HG03039 (cell line): ENCODE results near the gene CALCR.
"Not testable (repeated sequence)": the region's sequence is repeated elsewhere in the genome, so short reads cannot be mapped to it uniquely, and the experiment has no call there.

Experiments
- ATAC-seq: cut with Tn5 transposase; IDR thresholded peaks from one replicate; pipeline ENCODE4 v1.9.1; 2021; ENCODE audit warnings: mild to moderate bottlenecking, moderate library complexity; ENCODE audit not compliant: unreplicated experiment

CALCR gene

GRCh38 chr7:93562936-93563335, 11.6 kb downstream of the CALCR start:
- no peak for ATAC-seq

- ATAC-seq: no peak
Measured at GRCh38 chr7:93562106-93562505, 12.4 kb downstream of the CALCR start.

- no peak for ATAC-seq
Measured at GRCh38 chr7:93559639-93560491, 14.7 kb downstream of the CALCR start.

GRCh38 chr7:93558705-93559614, 15.6 kb downstream of the CALCR start:
- no peak for ATAC-seq

- no peak for ATAC-seq
Measured at GRCh38 chr7:93551931-93552330, 22.6 kb downstream of the CALCR start.

GRCh38 chr7:93551063-93551895, 23.2 kb downstream of the CALCR start:
- ATAC-seq: no peak

- no peak for ATAC-seq
Measured at GRCh38 chr7:93547716-93548115, 26.8 kb downstream of the CALCR start.

GRCh38 chr7:93544691-93545090, 29.8 kb downstream of the CALCR start:
- ATAC-seq: no peak

GRCh38 chr7:93538061-93538460, 36.5 kb downstream of the CALCR start:
- no peak for ATAC-seq

GRCh38 chr7:93535616-93536015, 38.9 kb downstream of the CALCR start:
- ATAC-seq: no peak

GRCh38 chr7:93530701-93531100, 43.8 kb downstream of the CALCR start:
- ATAC-seq: no peak

- ATAC-seq: no peak
Measured at GRCh38 chr7:93516834-93517233, 57.7 kb downstream of the CALCR start.

GRCh38 chr7:93515144-93515543, 59.4 kb downstream of the CALCR start:
- no peak for ATAC-seq

GRCh38 chr7:93509303-93509702, 65.2 kb downstream of the CALCR start:
- ATAC-seq: no peak

GRCh38 chr7:93503088-93503487, 71.4 kb downstream of the CALCR start:
- no peak for ATAC-seq

- not testable (repeated sequence) for ATAC-seq
Measured at GRCh38 chr7:93491860-93492259, 82.7 kb downstream of the CALCR start.

- ATAC-seq: no peak
Measured at GRCh38 chr7:93476491-93477344, 97.8 kb downstream of the CALCR start.

- no peak for ATAC-seq
Measured at GRCh38 chr7:93475811-93476210, 98.7 kb downstream of the CALCR start.

GRCh38 chr7:93471456-93471855, 103.1 kb downstream of the CALCR start:
- ATAC-seq: no peak

GRCh38 chr7:93463764-93464163, 110.8 kb downstream of the CALCR start:
- no peak for ATAC-seq
